Activated T-cell treated with anti-CD3 and anti-CD28 coated beads, Interleukin-2, amount 50 U/mL, for 48 hours (primary cell): Measurements from ENCODE around the gene TRAF5.
"Not testable (repeated sequence)": the region's sequence is repeated elsewhere in the genome, so short reads cannot be mapped to it uniquely, and the experiment has no call there.

ENCODE experiments used
- DNase-seq, 2 experiments: peaks; one replicate each; pipeline ENCODE4 v3.0.0-alpha.2; 2020

Gene TRAF5, protein sequence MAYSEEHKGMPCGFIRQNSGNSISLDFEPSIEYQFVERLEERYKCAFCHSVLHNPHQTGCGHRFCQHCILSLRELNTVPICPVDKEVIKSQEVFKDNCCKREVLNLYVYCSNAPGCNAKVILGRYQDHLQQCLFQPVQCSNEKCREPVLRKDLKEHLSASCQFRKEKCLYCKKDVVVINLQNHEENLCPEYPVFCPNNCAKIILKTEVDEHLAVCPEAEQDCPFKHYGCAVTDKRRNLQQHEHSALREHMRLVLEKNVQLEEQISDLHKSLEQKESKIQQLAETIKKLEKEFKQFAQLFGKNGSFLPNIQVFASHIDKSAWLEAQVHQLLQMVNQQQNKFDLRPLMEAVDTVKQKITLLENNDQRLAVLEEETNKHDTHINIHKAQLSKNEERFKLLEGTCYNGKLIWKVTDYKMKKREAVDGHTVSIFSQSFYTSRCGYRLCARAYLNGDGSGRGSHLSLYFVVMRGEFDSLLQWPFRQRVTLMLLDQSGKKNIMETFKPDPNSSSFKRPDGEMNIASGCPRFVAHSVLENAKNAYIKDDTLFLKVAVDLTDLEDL

GRCh38 chr1:211326528-211327345 lies at the start of gene TRAF5:
Gene TRAF5, plus strand, starts transcription at chr1:211326833. Its CDS starts 26,407 bp downstream, at chr1:211353240.
- DNase-seq = peak; percentile 64 to 74

GRCh38 chr1:211279340-211279739 lies 47.3 kb upstream of the TRAF5 start:
- no peak for DNase-seq

DNA sequence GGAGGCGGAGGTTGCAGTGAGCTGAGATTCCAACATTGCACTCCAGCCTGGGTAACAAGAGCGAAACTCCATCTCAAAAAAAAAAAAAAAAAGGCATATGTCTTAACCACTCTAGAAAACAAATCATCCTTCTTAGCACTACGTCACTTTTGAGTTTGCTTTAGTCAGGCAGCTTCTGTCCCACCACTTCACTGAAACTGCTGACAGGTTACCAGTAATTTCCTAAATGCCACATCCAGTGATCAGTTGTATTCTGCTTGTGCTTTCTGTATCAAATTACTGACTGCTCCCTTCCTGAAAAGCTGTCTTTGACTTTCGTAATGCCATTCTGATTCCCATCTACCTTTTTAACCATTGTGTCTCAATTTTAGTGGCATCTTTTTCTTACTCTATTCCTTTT lies 45.7 kb upstream of the TRAF5 start:
- no peak for DNase-seq

GRCh38 chr1:211281320-211282022 lies 45.2 kb upstream of the TRAF5 start:
- DNase-seq = no peak

- DNase-seq = no peak
Measured at GRCh38 chr1:211282023-211282373, 44.6 kb upstream of the TRAF5 start.

GRCh38 chr1:211285196-211285595 lies 41.4 kb upstream of the TRAF5 start:
- DNase-seq = no peak

DNA sequence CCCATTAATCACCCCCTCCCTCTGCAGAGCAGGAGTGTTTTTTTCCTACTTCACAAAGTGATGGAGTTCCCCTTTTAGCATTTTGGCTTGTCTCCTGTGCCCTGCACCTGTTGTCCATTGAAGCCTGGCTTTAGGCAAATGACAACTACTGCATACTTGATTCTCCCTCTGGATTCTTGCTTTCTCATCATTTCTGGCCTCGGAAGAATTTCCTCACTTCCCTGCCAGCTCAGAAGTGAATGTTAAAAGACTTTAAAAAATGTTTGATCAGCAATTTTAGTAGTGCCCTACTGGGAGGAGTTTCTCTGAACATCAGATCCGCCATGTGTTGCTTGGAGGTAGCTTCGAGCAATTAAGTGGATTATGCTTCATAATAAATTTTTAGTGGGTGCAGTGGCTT lies 39.4 kb upstream of the TRAF5 start:
- no peak for DNase-seq

- DNase-seq = no peak
Measured at GRCh38 chr1:211292411-211292810, 34.2 kb upstream of the TRAF5 start.

GRCh38 chr1:211296396-211296795 lies 30.2 kb upstream of the TRAF5 start:
- no peak for DNase-seq

DNA sequence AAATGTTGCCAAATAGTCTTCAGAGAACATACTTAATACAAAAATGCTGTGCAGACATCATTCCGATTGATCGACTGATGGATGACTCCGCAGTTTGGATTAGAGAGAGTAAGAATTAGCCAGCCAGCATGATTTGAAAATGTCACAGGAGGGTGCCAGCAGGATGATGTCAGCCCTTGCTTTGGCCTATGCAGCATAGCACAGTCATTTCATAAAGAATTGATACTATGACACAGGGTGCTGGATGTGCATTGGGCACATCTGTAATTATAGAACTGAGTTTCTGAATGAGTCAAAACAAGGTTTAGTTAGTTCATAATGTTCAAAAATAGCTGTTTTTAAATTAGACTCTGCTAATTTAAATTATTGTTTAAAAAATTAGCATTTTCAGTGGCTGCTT lies 21.6 kb upstream of the TRAF5 start:
- DNase-seq = peak; percentile 57 to 65

DNA sequence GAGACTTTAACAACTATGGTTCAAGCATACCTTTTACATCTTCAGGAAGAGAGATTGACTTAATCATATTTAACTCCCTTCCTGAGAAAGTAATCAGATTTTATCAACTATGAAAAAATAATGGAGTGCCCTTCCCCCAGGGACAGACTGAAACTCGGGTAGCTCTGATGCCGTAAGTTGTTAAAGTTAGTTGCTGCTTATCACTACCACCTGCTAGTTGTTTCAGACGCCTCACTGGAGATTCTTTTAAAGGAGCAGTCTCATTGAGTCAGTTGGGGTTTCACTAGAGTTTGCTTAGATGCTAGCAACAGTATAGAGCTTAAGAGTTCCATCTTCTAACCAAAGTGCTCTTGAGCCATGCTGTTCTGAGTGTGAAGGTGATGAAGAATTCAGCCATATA lies 17.0 kb upstream of the TRAF5 start:
- no peak for DNase-seq

DNA sequence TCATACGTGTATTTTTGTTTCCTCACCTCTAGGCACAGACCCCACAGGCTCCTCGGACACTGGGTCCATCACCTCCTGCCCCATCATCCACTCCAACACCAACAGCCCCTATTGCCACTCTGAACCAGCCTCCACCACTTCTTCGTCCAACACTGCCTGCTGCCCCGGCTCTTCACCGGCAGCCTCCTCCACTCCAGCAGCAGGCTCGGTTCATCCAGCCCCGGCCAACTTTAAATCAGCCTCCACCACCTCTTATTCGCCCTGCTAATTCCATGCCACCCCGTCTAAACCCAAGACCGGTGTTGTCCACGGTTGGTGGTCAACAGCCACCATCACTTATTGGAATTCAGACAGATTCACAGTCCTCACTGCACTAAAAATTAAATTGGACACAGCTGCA lies 13.2 kb upstream of the TRAF5 start:
- DNase-seq = no peak

DNA sequence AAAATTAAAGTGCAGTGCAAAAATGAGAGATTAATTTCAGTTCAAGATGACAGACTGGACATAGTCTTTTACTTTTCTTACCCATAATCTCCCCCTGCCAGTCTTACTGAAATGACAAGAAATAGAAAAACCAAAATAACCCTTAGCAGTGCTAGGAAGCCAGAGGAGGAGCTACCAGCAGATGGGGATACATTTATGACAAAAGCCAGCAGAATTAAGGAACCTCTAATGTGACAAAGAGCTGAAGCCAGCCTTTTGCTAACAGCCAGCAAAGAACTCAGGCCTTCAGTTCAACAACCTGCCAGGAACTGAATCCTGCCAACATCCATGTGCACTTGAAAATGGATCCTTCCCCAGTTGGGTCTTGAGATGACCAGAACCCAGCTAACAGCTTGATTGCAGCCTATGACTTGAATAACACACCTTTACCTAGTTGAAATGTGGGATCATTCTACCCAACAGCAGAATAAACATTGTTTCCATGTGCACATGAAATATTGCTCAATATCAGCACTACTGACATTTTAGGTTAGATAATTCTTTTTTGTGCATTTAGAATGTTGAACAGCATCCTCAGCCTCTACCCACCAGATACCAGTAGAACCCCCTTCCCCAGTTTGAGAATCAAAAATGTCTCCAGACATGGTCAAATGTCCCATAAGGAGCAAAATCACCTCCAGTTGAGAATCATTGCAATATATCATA lies 7.9 kb upstream of the TRAF5 start:
- no peak for DNase-seq

DNA sequence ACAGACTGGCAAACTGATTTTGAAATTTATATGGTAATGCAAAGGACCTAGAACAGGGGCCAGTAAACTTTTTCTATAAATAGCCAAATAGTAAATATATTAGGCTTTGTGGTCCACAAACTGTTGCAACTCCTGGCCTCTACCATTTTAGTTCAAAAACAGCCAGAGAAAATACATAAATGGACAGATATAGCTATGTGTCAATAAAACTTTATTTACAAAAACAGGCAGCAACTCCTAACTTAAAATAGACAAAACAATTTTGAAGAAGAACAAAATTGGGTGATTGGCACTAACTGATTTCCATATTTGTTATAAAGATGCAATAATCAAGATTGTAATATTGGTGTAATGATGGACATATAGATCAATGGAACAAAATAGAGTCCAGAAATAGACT lies 6.7 kb upstream of the TRAF5 start:
- no peak for DNase-seq

DNA sequence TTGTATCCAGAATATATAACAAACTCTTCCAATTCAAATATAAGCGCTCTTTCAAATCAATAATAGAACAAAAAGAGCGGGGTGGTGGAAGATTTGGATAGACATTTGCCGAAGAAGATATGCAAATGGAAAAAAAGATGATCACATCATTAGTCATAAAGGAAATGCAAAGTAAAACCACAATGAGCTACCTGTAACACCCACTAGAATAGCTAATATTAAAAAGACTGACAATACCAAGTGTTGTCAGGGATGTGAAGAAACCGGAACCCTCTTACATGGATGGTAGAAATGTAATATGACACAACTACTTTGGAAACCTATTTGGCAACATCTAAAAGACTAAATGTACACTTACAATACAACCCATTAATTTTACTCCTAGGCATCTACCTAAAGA lies 5.7 kb upstream of the TRAF5 start:
- no peak for DNase-seq

GRCh38 chr1:211321646-211322045 lies 5.0 kb upstream of the TRAF5 start:
- DNase-seq = not testable (repeated sequence)

GRCh38 chr1:211323156-211324063 lies 3.2 kb upstream of the TRAF5 start:
- peak; percentile 67 to 75 for DNase-seq

DNA sequence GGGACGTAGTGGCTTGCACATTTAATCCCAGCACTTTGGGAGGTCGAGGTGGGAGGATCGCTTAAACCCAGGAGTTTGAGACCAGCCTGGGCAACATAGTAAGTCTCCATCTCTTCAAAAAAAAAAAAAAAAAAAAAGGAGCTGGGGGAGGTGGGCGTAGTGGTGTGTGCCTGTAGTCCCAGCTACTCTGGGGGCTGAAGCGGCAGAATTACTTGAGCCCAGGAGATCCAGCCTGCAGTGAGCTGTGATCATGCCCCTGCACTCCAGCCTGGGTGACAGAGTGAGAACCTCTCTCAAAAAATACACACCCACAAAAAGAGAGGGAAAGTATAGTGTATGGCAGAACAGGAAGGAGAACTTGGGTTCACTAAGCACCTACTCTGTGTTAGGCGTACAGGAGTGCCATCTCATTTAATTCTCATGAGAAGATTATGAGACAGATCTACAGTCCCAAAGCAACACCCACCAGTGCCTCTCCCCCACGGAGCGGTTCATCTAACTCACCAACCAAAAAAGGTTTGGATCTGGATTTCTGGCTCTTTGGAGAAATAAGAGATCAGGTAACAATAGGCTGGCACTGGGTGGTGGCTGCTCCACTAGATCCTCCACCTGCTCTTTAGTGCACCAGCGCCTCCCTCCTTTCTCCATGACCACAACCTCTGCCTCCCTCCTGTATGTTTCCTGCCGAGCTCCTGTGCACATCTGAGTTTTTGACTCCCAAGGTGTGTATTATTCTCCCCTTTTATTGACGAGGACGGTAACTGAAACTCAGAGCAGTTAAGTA lies 1.4 kb upstream of the TRAF5 start:
- DNase-seq = peak in 1 of 2 experiments; percentile 21

- DNase-seq = peak in 1 of 2 experiments; percentile 41
Measured at GRCh38 chr1:211326140-211326527, 499 bp upstream of the TRAF5 start.

DNA sequence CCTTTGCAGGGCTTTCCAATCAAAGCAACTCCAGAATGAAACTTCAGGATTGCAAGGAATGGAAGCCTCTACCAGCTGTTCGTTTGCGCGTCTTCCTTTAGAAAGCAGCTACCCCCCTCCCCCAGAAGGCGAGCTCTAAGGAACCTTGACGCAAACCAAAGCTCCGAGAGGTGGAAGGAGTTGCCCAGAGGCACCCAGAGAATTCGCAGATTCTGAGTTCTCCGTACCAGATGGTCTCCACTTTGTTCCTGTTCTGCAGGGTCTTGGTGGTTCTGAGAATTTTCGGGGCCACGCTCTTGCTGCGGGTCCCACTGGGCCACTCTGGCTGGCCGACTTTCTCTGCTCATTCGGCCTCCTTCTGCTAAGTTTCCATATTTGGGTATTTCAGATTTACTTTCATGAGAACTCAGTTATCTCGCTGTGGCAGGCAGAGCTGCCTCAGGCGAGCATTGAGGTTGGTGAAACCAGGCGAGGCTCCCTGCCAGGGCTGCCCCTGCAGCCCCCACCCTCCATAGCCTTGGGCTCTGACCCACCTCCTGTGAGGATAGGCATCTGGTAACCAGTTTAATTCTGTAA lies 801 bp downstream of the TRAF5 start:
- peak; percentile 65 to 67 for DNase-seq
